Thoracic aorta (tissue), 2 donors: ENCODE results near the gene PTEN. TPM values are rescaled to one million over a fixed set of nuclear protein-coding genes. Genes with fewer than 3 reads are reported as not detected.

Experiments used
- ATAC-seq: fragments of 150-250 bp; one replicate; pipeline ENCODE4 v1.8.0; 2017; ENCODE audit warnings: low read depth; ENCODE audit not compliant: insufficient number of reproducible peaks, low FRiP score
- DNase-seq: peaks from one replicate; pipeline ENCODE4 v3.0.0-alpha.2; 2020; ENCODE audit warnings: low spot score
- H3K27ac ChIP-seq, 2 donors: fragments of 200-600 bp; sonication (generic); 1 replicate in 1 of 2; 2 replicates in 1 of 2; pipeline ENCODE4 v1.5.1; 2016; ENCODE audit warnings: mild to moderate bottlenecking in 2 of 2, moderate library complexity in 2 of 2
- H3K27me3 ChIP-seq: fragments of 200-600 bp; sonication (generic); replicated peaks from 2 replicates; pipeline ENCODE4 v1.6.0; 2016; ENCODE audit warnings: mild to moderate bottlenecking; ENCODE audit not compliant: insufficient read depth
- H3K36me3 ChIP-seq: fragments of 200-600 bp; sonication (generic); one replicate; pipeline ENCODE4 v1.5.1; 2016
- H3K4me1 ChIP-seq, 2 donors: fragments of 200-600 bp; sonication (generic); 1 replicate in 1 of 2; 2 replicates in 1 of 2; pipeline versions ENCODE4 v1.5.1 to v1.6.0; 2016; ENCODE audit warnings: low read depth in 2 of 2, mild to moderate bottlenecking in 1 of 2; ENCODE audit not compliant: control insufficient read depth in 1 of 2
- H3K4me3 ChIP-seq: fragments of 200-600 bp; sonication (generic); 2 replicates; pipeline ENCODE4 v1.5.1; 2016; ENCODE audit warnings: mild to moderate bottlenecking
- H3K9me3 ChIP-seq: fragments of 200-600 bp; sonication (generic); 2 replicates; pipeline ENCODE4 v1.5.1; 2016
- CTCF ChIP-seq: fragments of 200-600 bp; sonication (generic); IDR thresholded peaks from one replicate; pipeline ENCODE4 v1.5.1; 2019; ENCODE audit warnings: antibody characterized with exemption
- total RNA-seq, 2 donors: library from RNA; depleted of rRNA; stranded (reverse); fragments of >200 nt; gene quantifications; one replicate each; pipeline versions ENCODE4 v1.1.0 to v1.2.3, GENCODE V29; 2016

The PTEN gene
- total RNA-seq, 2 donors from 2014 or later: 146 to 168 TPM

GRCh38 chr10:88012641-88013040, 149.2 kb downstream of the PTEN start:
- peak; percentile 70 for ATAC-seq
- H3K27ac ChIP-seq: peak overlapping the region; percentile 58 to 63
- H3K27me3 ChIP-seq: no peaks in the 10 kb centered on the region
- TF ChIP-seq CTCF: no peak
- H3K9me3 ChIP-seq: no peaks in the 10 kb centered on the region
- peaks cover 8 to 15% of the 10 kb centered on the region in 2 donors for H3K4me1 ChIP-seq
- no peak for DNase-seq
- H3K4me3 ChIP-seq: no peak overlapping the region
- H3K36me3 ChIP-seq: no peaks in the 10 kb centered on the region

- H3K27ac ChIP-seq: no peak overlapping the region
- no peaks in the 10 kb centered on the region for H3K9me3 ChIP-seq
- H3K36me3 ChIP-seq: no peaks in the 10 kb centered on the region
- TF ChIP-seq CTCF: no peak
- peaks cover under 1 to 3% of the 10 kb centered on the region in 2 donors for H3K4me1 ChIP-seq
- DNase-seq (no peak), ATAC-seq (no peak)
- H3K27me3 ChIP-seq: no peaks in the 10 kb centered on the region
- no peak overlapping the region for H3K4me3 ChIP-seq
These were observed 154.4 kb downstream of the PTEN start for GRCh38 chr10:88017781-88018180.

GRCh38 chr10:88019753-88020152, 156.3 kb downstream of the PTEN start:
- H3K27ac ChIP-seq: no peak overlapping the region
- H3K4me3 ChIP-seq: no peak overlapping the region
- H3K4me1 ChIP-seq: no peaks in the 10 kb centered on the region
- no peak for TF ChIP-seq CTCF
- DNase-seq (no peak), ATAC-seq (no peak)
- no peaks in the 10 kb centered on the region for H3K9me3 ChIP-seq
- no peaks in the 10 kb centered on the region for H3K27me3 ChIP-seq
- no peaks in the 10 kb centered on the region for H3K36me3 ChIP-seq

Other genes with a start within 250 kb of the PTEN start
- 10 to 100 TPM; 20.4 to 22.1 TPM for gene PAPSS2, start 203.7 kb upstream of the PTEN start, total RNA-seq
- gene ATAD1, start 45.4 kb upstream of the PTEN start, total RNA-seq: 10 to 100 TPM; 25.3 to 29.1 TPM
- under 1 TPM; 0.14 TPM for gene KLLN, start 92 bp upstream of the PTEN start, total RNA-seq